Brain microvascular endothelial cell (primary cell): ENCODE measurements around the gene CRYAA.
A peak's percentile ranks its signal among the peaks of the same experiment; 100 is the strongest.

Source experiments
- DNase-seq: peaks from one replicate; pipeline ENCODE4 v3.0.0-alpha.2; 2020
- H3K27ac ChIP-seq: fragments of 250-450 bp; sonication (Bioruptor Pico); 2 replicates; pipeline ENCODE4 v1.5.1; 2020; ENCODE audit warnings: mild to moderate bottlenecking, moderate library complexity
- H3K27me3 ChIP-seq: fragments of 250-450 bp; sonication (Bioruptor Pico); replicated peaks from 2 replicates; pipeline ENCODE4 v1.5.1; 2020; ENCODE audit warnings: mild to moderate bottlenecking
- H3K36me3 ChIP-seq: fragments of 250-450 bp; sonication (Bioruptor Pico); replicated peaks from 2 replicates; pipeline ENCODE4 v1.5.1; 2020; ENCODE audit warnings: mild to moderate bottlenecking
- H3K4me3 ChIP-seq: 2 replicates; pipeline ENCODE4 v1.5.1; 2011; ENCODE audit warnings: low read depth, mild to moderate bottlenecking, control low read depth, low read length, moderate library complexity
- in situ Hi-C: cut with HindIII; loops from 2 replicates; pipeline ENCODE4 v1.10.0; 2017; ENCODE audit warnings: low sequenced_read_pairs, low pct_ligation_motif_present
- TF ChIP-seq, protein P1 (sequence below): IDR thresholded peaks from 2 replicates; pipeline ENCODE4 v1.5.1; 2011; ENCODE audit warnings: low read depth, mild to moderate bottlenecking, moderate library complexity, low read length, control low read depth, inconsistent platforms; ENCODE audit errors: missing control alignments

The CRYAA gene

DNA sequence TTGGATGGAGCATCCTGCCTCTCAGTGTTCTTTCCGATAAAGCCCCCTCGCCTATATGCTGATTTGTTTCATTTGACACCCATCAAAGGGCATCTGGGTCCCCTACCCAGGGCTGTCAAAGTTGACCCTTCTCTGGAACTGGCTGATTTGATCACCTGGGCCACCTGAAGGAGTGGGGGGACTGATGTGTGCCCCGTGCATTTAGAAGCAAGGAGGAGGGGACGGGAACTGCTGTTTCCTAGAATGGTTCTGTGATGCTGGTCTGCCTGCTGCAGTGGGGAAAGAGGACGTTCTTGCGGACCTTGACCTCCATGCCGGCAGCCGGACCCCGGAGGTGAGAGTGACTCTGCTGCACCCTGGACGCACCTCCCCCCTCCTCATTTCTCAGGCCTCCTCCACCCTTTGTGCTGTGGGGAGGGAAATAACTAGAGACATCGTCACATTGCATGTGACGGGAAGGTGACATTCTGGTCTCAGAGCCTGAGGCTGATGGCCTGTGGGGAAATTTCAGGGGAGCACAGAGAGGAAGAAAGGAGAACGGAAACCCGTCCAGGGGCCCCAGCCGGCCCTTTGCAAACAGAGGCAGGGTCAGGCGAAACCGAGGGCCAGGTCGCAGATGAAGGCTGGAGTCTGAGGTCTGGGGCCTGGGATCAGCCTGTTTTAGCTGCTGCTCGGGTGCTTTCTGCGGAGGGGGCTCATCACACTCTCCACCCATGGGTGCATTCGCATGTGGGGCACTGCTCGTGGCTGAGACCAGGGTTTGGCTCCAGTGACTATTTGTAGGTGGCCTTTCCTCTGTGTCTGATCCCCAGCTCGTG lies 25.7 kb downstream of the CRYAA start:
- TF ChIP-seq, protein P1, sequence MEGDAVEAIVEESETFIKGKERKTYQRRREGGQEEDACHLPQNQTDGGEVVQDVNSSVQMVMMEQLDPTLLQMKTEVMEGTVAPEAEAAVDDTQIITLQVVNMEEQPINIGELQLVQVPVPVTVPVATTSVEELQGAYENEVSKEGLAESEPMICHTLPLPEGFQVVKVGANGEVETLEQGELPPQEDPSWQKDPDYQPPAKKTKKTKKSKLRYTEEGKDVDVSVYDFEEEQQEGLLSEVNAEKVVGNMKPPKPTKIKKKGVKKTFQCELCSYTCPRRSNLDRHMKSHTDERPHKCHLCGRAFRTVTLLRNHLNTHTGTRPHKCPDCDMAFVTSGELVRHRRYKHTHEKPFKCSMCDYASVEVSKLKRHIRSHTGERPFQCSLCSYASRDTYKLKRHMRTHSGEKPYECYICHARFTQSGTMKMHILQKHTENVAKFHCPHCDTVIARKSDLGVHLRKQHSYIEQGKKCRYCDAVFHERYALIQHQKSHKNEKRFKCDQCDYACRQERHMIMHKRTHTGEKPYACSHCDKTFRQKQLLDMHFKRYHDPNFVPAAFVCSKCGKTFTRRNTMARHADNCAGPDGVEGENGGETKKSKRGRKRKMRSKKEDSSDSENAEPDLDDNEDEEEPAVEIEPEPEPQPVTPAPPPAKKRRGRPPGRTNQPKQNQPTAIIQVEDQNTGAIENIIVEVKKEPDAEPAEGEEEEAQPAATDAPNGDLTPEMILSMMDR, result no peak
- H3K36me3 ChIP-seq, result no peaks in the 10 kb centered on the region
- in situ Hi-C loops, result no loop called here
- H3K4me3 ChIP-seq, result no peak overlapping the region
- DNase-seq, result no peak
- H3K27me3 ChIP-seq, result no peaks in the 10 kb centered on the region
- peak overlapping the region; percentile 74 for H3K27ac ChIP-seq

DNA sequence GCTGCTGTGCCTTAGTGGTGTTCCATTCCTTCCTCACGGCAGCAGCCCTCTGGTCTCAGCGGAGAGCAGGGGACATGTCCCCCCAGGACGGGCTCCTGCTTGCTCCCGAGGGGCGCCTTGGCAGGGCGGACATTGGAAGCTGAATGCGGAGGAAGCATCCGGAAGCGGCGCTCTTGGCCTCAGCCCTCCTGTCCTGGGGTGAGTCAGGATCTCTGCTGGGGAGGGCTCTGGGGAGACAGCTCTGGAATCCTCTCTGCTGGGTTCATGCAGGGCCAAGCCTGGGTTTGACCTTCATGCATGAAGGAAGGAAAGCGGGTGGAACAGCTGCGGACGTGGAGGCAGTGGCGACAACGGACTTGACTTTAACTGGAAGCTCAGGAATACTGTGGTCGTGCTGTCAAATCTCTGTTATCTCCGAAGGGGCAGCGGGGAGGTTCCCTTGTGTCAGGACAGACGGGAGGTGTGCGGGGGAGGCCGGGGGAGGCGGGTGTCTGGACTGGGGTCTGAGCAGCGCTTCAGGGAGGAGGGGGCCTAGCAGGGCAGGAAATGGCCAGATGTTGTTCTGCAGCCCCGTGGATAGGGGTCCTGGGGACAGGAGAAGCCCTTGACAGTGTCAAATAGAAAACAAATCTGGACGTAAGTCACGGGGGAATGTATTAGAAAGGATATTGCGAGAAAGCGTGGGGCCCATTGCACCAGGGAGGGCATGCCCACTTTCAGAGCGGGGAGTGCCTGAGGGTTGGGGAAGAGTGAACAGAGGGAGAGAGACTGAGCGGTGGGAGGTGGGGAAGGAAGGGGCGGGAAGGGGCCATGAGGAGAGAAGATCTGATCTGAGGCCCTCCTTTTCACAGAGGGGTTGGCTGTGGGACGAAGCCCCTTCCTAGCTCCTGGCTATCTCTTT lies 26.6 kb downstream of the CRYAA start:
- no peaks in the 10 kb centered on the region for H3K27me3 ChIP-seq
- peak; percentile 62 for DNase-seq
- in situ Hi-C loops, result no loop called here
- no peaks in the 10 kb centered on the region for H3K36me3 ChIP-seq
- H3K4me3 ChIP-seq, result no peak overlapping the region
- TF ChIP-seq, protein P1, result no peak
- peak overlapping the region; percentile 74 for H3K27ac ChIP-seq

DNA sequence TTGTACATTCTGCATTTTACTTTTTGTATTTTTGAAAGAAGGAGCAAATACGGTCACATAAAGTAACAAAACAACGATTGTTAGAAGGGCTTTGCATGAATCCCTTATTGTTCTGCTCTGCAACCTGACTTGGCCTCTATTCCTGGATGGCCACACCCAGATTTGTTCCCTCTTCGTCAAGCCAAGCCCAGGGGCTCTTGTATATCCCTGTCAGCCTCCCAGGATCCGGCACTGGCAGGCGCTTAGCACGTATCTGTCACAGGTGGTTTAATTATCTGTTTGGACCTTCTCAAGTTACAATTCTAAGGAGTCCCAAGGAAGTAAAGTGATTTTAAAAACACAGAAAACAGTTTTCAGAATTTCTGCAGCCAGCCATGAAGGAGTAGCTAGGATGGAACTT lies 28.0 kb downstream of the CRYAA start:
- in situ Hi-C loops, result no loop called here
- TF ChIP-seq, protein P1, result no peak
- Histone ChIP-seq H3K27ac (no peak overlapping the region), H3K36me3 (no peaks in the 10 kb centered on the region), H3K4me3 (no peak overlapping the region), H3K27me3 (no peaks in the 10 kb centered on the region)
- no peak for DNase-seq

DNA sequence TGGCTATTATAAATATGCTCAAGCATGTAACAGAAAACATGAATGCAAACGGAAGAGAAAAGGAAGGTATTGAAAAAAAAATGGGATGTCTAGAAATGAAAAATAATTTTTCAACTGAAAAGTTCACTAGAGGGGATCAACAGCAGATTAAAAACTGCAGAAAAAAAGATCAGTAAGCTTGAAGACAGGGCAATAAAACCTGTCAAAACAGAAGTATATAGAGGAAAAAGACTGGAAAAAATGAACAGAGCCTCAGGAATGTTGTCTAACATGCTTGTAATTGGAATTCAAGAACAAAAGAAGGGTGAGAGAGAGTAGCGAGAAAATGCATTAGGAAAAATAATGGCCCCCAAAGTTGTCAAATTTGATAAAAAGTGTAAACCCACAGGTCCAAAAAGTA lies 29.6 kb downstream of the CRYAA start:
- no peak overlapping the region for H3K4me3 ChIP-seq
- H3K36me3 ChIP-seq, result no peaks in the 10 kb centered on the region
- TF ChIP-seq, protein P1, result no peak
- DNase-seq, result no peak
- in situ Hi-C loops, result no loop called here
- no peaks in the 10 kb centered on the region for H3K27me3 ChIP-seq
- no peak overlapping the region for H3K27ac ChIP-seq

- TF ChIP-seq, protein P1, result no peak
- no peak overlapping the region for H3K4me3 ChIP-seq
- H3K27ac ChIP-seq, result no peak overlapping the region
- in situ Hi-C loops, result no loop called here
- DNase-seq, result no peak
- no peaks in the 10 kb centered on the region for H3K27me3 ChIP-seq
- no peaks in the 10 kb centered on the region for H3K36me3 ChIP-seq
Observed at GRCh38 chr21:43201491-43201890, 32.7 kb downstream of the CRYAA start.
